GM12878 (cell line): ENCODE data around the gene IFITM2.

Experiments used
- CHD1 ChIP-seq: IDR thresholded peaks from 2 replicates; pipeline ENCODE4 v1.6.1; 2012; ENCODE audit warnings: low read depth, low read length, improper control_type of control experiment
- CREB1 ChIP-seq: IDR thresholded peaks from 2 replicates; pipeline ENCODE4 v1.6.1; 2012; ENCODE audit warnings: low read depth, mild to moderate bottlenecking, inconsistent platforms
- EZH2 ChIP-seq: IDR thresholded peaks from 2 replicates; pipeline ENCODE4 v1.6.1; 2012; ENCODE audit warnings: low read depth, mild to moderate bottlenecking, control low read depth, inconsistent platforms, low read length, borderline replicate concordance; ENCODE audit not compliant: control insufficient read depth
- NFYB ChIP-seq: IDR thresholded peaks from 2 replicates; pipeline ENCODE4 v1.6.1; 2011; ENCODE audit warnings: low read depth, mild to moderate bottlenecking, low read length, improper control_type of control experiment, moderate library complexity; ENCODE audit not compliant: insufficient read depth
- SIX5 ChIP-seq: IDR thresholded peaks from 2 replicates; pipeline ENCODE4 v1.6.1; 2011; ENCODE audit warnings: mild to moderate bottlenecking, low read depth, low read length, moderate library complexity; ENCODE audit not compliant: severe bottlenecking
- TF ChIP-seq, protein P1 (sequence below), 3 experiments: IDR thresholded peaks in 2 of 3; conservative IDR thresholded peaks in 1 of 3; 2 replicates each; pipeline ENCODE4 v1.5.1; 2011; ENCODE audit warnings: low read depth in 3 of 3, low read length in 3 of 3, mild to moderate bottlenecking in 3 of 3, control low read depth in 2 of 3, moderate library complexity in 2 of 3, inconsistent platforms in 1 of 3, mixed read lengths in 1 of 3; ENCODE audit not compliant: control insufficient read depth in 2 of 3, insufficient read depth in 1 of 3; ENCODE audit errors: extremely low read depth in 1 of 3
- TF ChIP-seq, protein P2 (sequence below): IDR thresholded peaks from 2 replicates; pipeline ENCODE4 v1.6.1; 2012; ENCODE audit warnings: mild to moderate bottlenecking, low read depth, low read length
- TF ChIP-seq, protein P3 (sequence below): IDR thresholded peaks from 2 replicates; pipeline ENCODE4 v1.6.1; 2011; ENCODE audit warnings: low read depth, mild to moderate bottlenecking, low read length, moderate library complexity, borderline replicate concordance; ENCODE audit errors: extremely low read depth

DNA sequence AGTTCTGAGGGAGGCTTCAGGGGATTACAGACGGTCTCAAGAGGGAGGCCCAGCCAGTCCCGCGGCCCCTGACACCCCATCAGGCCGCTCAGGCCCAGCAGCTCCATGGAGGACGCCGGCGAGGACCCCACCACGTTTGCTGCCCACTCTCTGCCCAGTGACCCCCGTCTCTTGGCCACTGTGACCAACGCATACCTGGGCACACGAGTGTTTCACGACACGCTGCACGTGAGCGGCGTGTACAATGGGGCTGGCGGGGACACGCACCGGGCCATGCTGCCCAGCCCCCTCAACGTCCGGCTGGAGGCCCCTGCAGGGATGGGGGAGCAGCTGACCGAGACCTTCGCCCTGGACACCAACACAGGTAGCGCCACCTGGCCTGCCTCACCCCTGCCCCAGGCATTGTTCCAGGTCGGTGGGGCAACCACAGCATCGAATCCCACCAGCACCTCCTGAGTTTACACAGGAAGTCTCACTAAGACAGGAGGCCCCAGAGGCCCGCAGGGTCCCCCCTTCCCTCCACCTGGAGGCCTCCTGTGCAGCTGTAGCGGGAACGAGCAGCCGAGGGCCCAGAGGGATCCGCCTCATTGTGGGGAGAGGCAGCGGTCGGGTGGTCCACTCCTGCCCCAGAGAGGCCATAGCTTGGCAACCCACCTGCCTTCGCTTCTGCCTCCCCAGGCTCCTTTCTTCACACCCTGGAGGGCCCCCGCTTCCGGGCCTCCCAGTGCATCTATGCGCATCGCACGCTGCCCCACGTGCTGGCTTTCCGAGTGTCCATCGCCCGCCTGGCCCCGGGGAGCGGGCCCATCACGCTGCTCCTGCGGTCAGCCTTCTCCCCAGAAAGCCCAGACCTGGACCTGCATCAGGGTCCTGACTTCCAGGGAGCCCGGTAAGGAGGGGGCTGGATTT, 17.6 kb upstream of the IFITM2 start:
- TF ChIP-seq, protein P1, sequence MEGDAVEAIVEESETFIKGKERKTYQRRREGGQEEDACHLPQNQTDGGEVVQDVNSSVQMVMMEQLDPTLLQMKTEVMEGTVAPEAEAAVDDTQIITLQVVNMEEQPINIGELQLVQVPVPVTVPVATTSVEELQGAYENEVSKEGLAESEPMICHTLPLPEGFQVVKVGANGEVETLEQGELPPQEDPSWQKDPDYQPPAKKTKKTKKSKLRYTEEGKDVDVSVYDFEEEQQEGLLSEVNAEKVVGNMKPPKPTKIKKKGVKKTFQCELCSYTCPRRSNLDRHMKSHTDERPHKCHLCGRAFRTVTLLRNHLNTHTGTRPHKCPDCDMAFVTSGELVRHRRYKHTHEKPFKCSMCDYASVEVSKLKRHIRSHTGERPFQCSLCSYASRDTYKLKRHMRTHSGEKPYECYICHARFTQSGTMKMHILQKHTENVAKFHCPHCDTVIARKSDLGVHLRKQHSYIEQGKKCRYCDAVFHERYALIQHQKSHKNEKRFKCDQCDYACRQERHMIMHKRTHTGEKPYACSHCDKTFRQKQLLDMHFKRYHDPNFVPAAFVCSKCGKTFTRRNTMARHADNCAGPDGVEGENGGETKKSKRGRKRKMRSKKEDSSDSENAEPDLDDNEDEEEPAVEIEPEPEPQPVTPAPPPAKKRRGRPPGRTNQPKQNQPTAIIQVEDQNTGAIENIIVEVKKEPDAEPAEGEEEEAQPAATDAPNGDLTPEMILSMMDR (IDR thresholded peaks at IDR 0.05 in 2 of 3, conservative IDR thresholded peaks at IDR 0.05 in 1 of 3; ENCODE audit: control insufficient read depth in 2 of 3, extremely low read depth in 1 of 3, insufficient read depth in 1 of 3, low read depth in 3 of 3, low read length in 3 of 3), result no peak
- TF ChIP-seq SIX5, result no peak
- TF ChIP-seq, protein P2, sequence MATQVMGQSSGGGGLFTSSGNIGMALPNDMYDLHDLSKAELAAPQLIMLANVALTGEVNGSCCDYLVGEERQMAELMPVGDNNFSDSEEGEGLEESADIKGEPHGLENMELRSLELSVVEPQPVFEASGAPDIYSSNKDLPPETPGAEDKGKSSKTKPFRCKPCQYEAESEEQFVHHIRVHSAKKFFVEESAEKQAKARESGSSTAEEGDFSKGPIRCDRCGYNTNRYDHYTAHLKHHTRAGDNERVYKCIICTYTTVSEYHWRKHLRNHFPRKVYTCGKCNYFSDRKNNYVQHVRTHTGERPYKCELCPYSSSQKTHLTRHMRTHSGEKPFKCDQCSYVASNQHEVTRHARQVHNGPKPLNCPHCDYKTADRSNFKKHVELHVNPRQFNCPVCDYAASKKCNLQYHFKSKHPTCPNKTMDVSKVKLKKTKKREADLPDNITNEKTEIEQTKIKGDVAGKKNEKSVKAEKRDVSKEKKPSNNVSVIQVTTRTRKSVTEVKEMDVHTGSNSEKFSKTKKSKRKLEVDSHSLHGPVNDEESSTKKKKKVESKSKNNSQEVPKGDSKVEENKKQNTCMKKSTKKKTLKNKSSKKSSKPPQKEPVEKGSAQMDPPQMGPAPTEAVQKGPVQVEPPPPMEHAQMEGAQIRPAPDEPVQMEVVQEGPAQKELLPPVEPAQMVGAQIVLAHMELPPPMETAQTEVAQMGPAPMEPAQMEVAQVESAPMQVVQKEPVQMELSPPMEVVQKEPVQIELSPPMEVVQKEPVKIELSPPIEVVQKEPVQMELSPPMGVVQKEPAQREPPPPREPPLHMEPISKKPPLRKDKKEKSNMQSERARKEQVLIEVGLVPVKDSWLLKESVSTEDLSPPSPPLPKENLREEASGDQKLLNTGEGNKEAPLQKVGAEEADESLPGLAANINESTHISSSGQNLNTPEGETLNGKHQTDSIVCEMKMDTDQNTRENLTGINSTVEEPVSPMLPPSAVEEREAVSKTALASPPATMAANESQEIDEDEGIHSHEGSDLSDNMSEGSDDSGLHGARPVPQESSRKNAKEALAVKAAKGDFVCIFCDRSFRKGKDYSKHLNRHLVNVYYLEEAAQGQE, result no peak
- TF ChIP-seq CHD1, result no peak
- TF ChIP-seq, protein P3, sequence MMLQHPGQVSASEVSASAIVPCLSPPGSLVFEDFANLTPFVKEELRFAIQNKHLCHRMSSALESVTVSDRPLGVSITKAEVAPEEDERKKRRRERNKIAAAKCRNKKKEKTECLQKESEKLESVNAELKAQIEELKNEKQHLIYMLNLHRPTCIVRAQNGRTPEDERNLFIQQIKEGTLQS, result no peak
- no peak for TF ChIP-seq NFYB
- no peak for TF ChIP-seq CREB1
- no peak for TF ChIP-seq EZH2
